G401.6 (cell line): ENCODE results near the gene NAPEPLD.
"Not testable (repeated sequence)": the region's sequence is repeated elsewhere in the genome, so short reads cannot be mapped to it uniquely, and the experiment has no call there.

Experiments used
- FAIRE-seq: peaks from 2 replicates; lab custom pipeline; 2012; peaks lifted over from hg19 to GRCh38; lab: Jason Lieb, UNC

Gene NAPEPLD

DNA sequence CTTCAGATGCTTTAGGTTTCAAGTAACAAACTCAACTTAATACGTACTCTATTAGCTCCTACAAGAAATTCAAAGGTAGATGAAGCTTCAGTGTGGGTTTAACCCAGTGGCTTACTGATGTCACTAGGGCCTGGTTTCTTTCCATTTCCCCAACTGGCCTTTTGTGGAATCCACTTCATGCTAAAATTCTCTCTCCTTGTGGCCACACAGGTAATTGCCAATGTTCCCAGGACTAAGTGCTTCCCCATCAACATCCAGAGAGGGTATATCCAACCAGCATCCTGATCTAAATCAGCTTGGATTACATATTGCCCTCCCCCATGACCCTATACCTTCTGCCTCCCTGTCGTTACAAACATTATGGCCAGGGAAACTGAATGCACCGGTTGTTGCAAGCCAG is 85.0 kb downstream of the NAPEPLD start:
- no peak for FAIRE-seq

- FAIRE-seq = no peak
These were observed 89.4 kb downstream of the NAPEPLD start for GRCh38 chr7:103059471-103059870.

DNA sequence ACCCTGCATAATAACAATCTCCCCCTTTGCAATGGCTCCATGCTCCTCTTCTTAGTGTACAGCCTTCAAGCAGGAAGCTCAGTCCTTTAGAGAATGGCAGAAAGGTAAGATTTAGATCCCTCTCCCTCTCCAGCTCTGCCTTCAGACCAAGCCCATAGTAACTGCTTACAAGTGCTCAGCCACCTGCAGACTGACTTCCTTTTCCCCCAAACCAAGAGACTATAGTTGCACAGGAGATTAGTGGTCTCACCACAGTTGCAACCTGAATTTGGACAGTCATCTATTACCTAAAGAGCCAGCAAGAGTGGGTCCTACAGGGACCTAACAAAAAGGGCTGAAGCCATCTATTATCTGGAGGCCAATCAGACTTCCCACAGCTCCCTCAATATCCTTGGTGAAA is 90.8 kb downstream of the NAPEPLD start:
- FAIRE-seq = no peak

DNA sequence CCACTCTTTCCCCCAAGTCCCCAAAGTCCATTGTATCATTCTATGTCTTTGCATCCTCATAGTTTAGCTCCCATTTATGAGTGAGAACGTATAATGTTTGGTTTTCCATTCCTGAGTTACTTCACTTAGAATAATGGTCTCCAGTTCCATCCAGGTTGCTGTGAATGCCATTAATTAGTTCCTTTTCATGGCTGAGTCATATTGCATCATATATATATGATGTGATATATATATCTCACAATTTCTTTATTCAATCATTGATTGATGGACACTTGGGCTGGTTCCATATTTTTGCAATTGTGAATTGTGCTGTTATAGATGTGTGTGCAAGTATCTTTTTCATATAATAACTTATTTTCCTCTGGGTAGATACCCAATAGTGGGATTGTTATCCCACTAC is 92.9 kb downstream of the NAPEPLD start:
- FAIRE-seq = not testable (repeated sequence)

GRCh38 chr7:103051519-103051918 is 97.4 kb downstream of the NAPEPLD start:
- no peak for FAIRE-seq
